GM19452 (cell line): ENCODE results near the gene CHAC2.
A peak's percentile ranks its signal among the peaks of the same experiment; 100 is the strongest.
"Not testable (repeated sequence)": the region's sequence is repeated elsewhere in the genome, so short reads cannot be mapped to it uniquely, and the experiment has no call there.

Source experiments
- ATAC-seq: cut with Tn5 transposase; IDR thresholded peaks from one replicate; pipeline ENCODE4 v1.9.1; 2021; ENCODE audit not compliant: unreplicated experiment

The CHAC2 gene

DNA sequence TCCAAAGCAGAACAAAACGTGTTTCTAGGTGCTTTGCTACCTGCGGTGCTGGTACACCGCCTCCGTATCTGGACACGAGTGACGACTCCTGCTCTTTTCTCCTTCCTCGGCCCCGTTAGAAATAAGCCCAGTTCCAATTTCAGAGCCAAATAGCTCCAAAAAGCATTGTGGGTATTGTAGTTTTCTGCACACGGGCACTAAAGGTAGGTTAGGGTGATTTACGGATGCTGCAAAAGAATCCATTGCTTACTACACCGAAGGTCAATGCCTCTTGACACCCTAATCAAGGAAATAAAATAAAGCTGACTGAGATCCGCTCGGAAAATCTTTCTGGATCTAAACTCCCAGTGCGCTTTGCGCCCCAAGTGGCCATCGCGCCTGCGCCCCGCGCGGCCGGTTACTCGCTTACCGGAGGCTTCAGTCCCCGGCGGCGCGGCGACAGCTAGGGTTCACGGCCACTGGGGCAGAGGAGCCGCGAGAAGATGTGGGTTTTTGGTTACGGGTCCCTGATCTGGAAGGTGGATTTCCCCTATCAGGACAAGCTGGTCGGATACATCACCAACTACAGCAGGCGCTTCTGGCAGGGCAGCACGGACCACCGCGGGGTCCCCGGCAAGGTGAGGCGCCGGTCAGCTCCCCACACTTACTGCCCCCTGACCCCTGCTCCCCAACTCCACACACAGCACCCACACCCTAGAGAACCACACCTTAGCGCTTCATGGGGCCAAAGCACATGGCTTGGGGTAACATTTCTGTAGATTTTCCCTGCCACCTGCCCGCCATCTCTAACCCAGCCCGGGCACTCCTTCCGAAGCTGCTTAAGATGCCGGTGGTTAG lies at the start of gene CHAC2:
Gene CHAC2 (plus strand): TSS at position 400 of the 837 bp plus-strand sequence. CDS start 83 bp downstream, at position 483.
- ATAC-seq, result peak; percentile 95

DNA sequence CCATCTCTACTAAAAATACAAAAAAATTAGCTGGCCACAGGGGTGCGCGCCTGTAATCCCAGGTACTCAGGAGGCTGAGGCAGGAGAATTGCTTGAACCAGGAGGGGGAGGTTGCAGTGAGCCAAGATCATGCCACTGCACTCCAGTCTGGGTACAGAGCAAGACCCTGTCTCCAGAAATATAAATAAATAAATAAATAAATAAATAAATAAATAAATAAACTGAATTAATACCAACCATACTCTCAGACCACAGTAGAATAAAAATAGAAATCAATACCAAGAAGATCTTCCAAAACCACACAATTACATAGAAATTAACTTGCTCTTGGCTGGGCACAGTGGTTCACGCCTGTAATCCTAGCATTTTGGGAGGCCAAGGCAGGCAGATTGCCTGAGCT lies 46.7 kb upstream of the CHAC2 start:
- ATAC-seq, result not testable (repeated sequence)

GRCh38 chr2:53724536-53724935 lies 43.1 kb upstream of the CHAC2 start:
- ATAC-seq, result no peak

GRCh38 chr2:53725662-53726061 lies 41.9 kb upstream of the CHAC2 start:
- ATAC-seq, result no peak

DNA sequence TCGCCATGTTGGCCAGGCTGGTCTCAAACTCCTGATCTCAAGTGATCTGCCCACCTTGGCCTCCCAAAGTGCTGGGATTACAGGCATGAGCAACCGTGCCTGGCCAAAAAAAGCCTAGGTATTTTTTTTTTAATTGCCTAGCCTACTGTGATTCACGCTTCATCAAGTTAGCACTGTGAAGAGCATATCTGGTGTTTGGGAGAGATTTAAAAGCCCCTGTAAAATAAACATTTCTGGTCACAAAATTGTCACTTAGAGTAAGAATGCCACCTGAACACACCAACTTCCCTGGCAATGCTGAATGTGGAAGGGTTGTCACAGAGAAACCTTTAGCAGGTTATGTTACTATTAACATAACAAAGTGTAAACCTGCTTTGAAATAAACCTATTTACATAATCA lies 39.7 kb upstream of the CHAC2 start:
- no peak for ATAC-seq

DNA sequence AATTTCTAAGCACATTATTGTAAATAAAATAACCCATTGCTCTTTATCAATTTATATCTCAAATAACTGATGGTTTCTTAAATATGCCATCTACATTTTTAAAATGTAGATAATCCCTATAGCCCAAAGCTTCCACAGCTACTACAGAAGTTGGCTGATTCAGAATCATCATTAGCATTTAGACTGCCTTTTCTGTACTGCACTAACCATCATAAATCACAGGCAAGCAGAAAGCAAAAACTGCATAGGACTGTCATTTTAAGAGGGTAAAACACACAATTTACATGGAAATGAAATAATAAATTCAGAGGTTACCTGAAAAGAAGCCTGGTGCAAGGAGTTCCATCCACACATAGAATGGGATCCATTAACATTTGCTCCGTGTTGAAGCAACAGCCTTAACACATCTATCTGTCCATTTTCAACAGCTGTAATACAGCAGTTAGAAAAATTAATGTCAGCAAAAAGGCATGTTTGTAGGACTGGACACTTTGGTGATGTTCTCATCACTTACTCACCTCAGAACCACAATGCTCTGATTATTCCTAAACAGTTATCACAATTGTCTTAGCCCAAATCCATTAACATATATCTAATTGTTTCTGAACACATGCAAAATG lies 38.4 kb upstream of the CHAC2 start:
- ATAC-seq, result no peak

DNA sequence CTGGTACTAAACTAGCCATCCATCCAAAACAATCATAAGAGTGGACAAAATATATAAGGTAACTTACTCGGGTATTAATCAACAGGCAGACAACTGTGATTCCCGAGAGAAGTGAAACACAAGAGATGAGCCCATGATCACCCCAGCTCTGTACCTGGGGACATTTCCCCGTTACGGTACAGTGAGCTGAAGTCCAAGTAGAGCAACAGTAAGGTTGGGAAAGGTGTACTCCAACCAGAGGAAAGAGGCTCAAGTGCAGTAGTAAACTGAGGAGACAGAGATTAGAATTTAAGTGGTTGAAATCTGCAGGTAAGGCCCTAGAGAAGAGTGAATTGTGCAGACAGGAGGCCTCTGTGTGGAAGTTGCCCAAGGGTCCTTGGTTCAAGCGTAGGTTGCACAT lies 30.5 kb upstream of the CHAC2 start:
- no peak for ATAC-seq

- no peak for ATAC-seq
Measured at GRCh38 chr2:53739032-53739431, 28.6 kb upstream of the CHAC2 start.

DNA sequence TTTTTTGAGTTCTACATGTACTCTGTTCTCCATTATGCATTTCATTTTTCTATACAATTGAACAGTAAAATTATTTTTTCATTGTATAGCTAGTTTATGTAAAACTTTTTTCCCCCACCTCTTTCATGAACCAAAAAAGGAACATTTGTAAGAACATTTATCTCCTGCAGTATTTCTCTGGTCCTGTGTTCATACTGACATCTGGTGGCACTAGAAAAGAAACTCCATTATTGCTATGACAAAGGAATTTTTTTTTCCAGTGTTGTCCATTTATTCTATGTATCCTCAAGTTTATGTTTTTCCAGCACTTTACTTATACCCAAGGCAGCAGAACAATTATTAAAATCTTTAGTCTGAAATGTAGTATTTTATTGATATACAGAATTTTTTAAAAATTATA lies 27.4 kb upstream of the CHAC2 start:
- no peak for ATAC-seq

DNA sequence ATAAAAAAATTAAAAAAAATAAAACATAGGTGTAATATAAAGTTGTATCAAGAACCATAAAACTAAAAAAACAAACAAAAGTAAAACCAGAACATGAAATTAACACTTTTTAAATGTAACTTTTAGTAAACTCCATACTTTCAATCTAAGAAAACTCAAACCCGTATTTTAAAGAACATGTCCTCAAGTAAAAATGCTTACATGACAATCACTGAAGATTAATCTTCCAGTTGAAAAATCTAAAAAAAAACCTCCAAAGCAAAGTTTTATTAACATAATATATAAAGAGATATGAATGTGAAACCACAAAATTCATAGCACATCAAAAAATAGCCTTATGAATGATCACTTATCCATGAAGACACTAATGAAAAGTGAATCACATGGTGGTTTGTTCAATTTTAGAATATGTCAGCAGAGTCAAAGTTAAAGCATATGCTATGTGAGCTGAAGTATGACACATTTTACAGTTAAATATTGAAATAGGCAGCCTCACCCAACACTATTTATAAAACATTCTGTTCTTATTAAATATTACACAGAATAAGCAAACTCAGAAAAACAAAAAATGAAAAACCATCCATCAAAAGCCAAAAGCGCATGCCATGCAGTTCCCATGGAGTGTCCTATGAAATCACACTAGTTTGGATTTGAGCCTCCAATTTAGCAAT lies 23.1 kb upstream of the CHAC2 start:
- ATAC-seq, result no peak

DNA sequence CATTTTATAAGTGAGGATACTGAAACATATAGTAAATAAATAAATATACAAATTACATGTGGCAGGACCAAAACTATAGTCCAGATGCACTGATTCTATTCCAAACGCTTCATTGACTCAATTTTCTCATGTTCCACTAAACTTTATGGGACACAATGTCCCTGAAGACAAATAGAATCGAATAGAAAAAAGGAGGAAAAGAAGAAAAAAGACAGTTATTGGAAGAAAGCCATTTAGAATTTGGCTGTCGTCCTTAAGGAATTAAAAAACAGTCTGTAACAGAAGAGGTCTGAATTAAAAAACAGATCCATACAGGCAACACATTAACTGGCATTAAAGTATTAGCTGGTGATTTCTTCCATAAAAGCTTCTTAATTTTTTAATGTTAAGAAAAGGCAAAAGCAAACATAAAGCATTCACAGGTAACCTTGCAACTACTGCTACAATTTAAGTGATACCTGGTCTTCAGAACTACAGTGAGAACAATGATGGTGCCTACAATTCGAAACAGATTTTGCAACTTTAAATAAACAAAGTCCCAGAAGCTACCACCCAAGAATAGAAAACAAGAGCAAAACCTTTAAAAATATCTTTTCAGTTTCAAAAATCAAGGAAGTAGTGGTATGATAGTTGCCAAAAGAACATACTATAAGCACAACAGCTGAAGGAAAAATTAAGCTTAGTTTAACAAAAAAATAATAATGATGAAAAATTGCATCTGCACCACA lies 17.4 kb upstream of the CHAC2 start:
- no peak for ATAC-seq

DNA sequence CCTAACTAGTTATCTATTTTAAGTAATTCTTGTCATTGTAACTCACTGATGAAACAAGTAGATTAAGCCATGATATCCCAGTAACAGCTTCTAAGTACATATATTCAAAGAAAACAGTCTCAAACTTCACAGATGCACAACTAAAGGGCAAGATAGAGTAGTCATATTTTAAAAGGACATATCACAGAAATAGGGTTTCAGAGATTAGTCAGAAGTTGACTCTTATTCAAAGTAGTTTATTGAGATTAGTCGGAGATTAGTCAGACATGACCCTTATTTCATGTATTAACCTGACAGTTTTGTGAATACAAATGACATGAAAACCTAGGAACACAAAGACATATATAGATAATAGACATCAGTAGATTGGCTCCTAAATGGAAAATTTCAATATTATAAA lies 15.9 kb upstream of the CHAC2 start:
- ATAC-seq, result peak; percentile 87

- ATAC-seq, result no peak
Measured at GRCh38 chr2:53752385-53752784, 15.2 kb upstream of the CHAC2 start.

GRCh38 chr2:53753041-53753440 lies 14.6 kb upstream of the CHAC2 start:
- ATAC-seq, result no peak

- peak; percentile 50 for ATAC-seq
Measured at GRCh38 chr2:53755121-53755520, 12.5 kb upstream of the CHAC2 start.

DNA sequence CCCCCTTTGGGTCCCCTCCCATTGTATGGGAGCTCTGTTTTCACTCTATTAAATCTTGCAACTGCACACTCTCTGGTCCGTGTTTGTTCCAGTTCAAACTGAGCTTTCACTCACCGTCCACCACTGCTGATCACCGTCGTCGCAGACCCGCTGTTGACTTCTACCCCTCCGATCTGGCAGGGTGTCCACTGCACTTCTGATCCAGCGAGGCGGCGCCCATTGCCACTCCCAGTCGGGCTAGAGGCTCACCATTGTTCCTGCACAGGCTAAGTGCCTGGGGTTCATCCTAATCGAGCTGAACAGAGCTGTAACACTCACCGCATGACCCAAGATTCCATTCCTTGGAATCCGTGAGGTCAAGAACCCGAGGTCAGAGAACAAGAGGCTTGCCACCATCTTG lies 11.0 kb upstream of the CHAC2 start:
- no peak for ATAC-seq

GRCh38 chr2:53757206-53757605 lies 10.4 kb upstream of the CHAC2 start:
- not testable (repeated sequence) for ATAC-seq

DNA sequence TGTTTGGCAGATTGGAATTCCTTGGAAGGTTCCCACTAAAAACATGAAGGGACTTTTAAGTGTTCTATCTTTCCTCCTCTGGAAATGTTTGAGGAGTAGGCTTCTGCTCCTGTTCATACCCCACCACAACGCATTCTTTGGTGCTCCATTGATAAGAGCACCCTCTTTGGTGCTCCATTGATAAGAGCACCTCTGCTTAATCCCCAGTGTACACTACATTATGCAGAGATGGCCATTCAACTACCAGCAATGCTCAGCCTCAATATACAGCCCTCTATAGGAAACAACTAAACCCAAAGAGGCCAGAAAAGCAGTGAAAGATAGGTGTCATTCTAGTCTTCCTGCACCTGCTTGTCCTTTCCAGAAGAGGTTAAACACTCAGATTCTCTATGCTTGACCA lies 1.8 kb upstream of the CHAC2 start:
- no peak for ATAC-seq

DNA sequence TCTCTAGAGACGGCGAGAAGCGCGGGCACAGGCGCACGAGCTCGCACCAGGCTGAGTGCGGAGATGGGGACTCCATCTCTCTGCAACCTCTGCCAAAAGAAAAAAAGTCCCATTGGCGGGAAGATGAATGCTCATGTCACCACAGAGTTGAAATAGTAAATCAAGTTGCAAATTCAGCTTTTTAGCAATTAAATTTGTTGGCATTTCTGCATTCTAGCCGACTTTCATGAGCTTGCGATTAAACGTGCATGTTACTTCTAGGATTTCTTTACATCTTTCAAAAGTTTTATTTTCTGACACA lies 588 bp downstream of the CHAC2 start:
- peak; percentile 38 for ATAC-seq

DNA sequence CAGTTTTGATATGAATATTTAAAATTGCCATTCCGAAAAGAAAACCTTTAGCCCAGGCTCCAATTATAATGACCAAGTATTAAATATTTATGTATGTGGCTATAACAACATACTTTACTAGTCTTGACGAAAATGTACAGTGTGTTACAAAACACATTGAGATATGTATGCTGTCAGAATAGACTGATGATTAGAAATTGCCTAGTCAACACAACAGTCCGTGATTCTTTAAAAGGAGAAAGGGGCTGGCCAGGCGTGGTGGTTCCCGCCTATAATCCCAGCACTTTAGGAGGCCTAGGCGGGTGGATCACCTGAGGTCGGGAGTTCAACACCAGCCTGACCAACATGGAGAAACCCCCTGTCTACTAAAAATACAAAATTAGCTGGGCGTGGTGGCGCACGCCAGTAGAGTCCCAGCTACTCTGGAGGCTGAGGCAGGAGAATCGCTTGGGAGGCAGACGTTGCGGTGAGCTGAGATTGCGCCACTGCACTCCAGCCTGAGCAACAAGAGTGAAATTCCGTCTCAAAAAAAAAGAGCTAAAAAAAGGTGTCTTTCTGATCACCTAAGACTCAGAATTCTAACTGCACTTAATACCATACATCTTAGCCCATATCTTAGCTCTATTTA lies 1.8 kb downstream of the CHAC2 start:
- no peak for ATAC-seq

GRCh38 chr2:53770264-53770663 lies 2.7 kb downstream of the CHAC2 start:
- ATAC-seq, result no peak
